BJ (cell line): ENCODE measurements around the gene ARFRP1. TPM values are rescaled to one million over a fixed set of nuclear protein-coding genes. Genes with fewer than 3 reads are reported as not detected.
A peak's percentile ranks its signal among the peaks of the same experiment; 100 is the strongest.

ENCODE experiments used
- CTCF ChIA-PET: fragments of 350-600 bp; formaldehyde crosslinking; extraction: SDS; loops from one replicate; lab custom pipeline; 2021; ENCODE audit warnings: antibody characterized with exemption, inconsistent platforms; lab: Yijun Ruan, JAX
- POLR2A ChIA-PET: fragments of 300-600 bp; sonication (Branson Sonifier 250); formaldehyde crosslinking; extraction: SDS; loops from one replicate; lab custom pipeline; 2021; ENCODE audit warnings: antibody characterized with exemption; lab: Charles Lee
- DNase-seq: peaks from one replicate; pipeline ENCODE4 v3.0.0-alpha.2; 2011; ENCODE audit warnings: low read depth
- H3K27me3 ChIP-seq: 2 replicates; pipeline ENCODE4 v1.6.0; 2011; ENCODE audit warnings: low read length; ENCODE audit not compliant: control insufficient read depth, insufficient read depth
- H3K36me3 ChIP-seq: 2 replicates; pipeline ENCODE4 v1.5.1; 2011; ENCODE audit warnings: low read length; ENCODE audit not compliant: control insufficient read depth, insufficient read depth
- H3K4me3 ChIP-seq: 2 replicates; pipeline ENCODE4 v1.5.1; 2011; ENCODE audit warnings: low read depth, mild to moderate bottlenecking, control low read depth, low read length
- polyA plus RNA-seq: library from polyadenylated mRNA; depleted of rRNA; stranded (reverse); fragments of >200 nt; gene quantifications from 2 replicates; pipeline ENCODE4 v1.2.3, GENCODE V29; 2011
- TF ChIP-seq, protein P1 (sequence below): IDR thresholded peaks from 2 replicates; pipeline ENCODE4 v1.5.1; 2011; ENCODE audit warnings: low read depth, mild to moderate bottlenecking, control low read depth, inconsistent platforms, low read length, moderate library complexity; ENCODE audit not compliant: insufficient read depth

The ARFRP1 gene
- polyA plus RNA-seq, 1 experiment: 41.9 TPM

DNA sequence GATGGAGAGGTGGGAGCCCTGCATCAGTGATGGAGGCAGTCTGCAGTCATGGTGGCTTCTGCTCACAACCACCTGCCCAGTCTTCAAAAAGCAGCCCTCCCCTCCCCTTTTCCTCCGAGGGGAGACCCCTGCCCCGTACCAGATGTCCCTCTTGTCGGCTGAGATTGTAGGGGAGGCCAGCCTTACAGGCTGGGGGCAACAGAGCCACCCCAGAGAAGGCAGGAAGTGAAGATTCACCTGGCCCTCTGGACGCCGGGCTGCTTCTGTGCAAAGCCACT is 6.8 kb downstream of the ARFRP1 start:
- DNase-seq: no peak
- no peak overlapping the region for H3K4me3 ChIP-seq
- no peaks in the 10 kb centered on the region for H3K27me3 ChIP-seq
- POLR2A ChIA-PET: no interaction called here
- TF ChIP-seq, protein P1, sequence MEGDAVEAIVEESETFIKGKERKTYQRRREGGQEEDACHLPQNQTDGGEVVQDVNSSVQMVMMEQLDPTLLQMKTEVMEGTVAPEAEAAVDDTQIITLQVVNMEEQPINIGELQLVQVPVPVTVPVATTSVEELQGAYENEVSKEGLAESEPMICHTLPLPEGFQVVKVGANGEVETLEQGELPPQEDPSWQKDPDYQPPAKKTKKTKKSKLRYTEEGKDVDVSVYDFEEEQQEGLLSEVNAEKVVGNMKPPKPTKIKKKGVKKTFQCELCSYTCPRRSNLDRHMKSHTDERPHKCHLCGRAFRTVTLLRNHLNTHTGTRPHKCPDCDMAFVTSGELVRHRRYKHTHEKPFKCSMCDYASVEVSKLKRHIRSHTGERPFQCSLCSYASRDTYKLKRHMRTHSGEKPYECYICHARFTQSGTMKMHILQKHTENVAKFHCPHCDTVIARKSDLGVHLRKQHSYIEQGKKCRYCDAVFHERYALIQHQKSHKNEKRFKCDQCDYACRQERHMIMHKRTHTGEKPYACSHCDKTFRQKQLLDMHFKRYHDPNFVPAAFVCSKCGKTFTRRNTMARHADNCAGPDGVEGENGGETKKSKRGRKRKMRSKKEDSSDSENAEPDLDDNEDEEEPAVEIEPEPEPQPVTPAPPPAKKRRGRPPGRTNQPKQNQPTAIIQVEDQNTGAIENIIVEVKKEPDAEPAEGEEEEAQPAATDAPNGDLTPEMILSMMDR: no peak
- CTCF ChIA-PET: no interaction called here
- peaks cover 32% of the 10 kb centered on the region for H3K36me3 ChIP-seq

DNA sequence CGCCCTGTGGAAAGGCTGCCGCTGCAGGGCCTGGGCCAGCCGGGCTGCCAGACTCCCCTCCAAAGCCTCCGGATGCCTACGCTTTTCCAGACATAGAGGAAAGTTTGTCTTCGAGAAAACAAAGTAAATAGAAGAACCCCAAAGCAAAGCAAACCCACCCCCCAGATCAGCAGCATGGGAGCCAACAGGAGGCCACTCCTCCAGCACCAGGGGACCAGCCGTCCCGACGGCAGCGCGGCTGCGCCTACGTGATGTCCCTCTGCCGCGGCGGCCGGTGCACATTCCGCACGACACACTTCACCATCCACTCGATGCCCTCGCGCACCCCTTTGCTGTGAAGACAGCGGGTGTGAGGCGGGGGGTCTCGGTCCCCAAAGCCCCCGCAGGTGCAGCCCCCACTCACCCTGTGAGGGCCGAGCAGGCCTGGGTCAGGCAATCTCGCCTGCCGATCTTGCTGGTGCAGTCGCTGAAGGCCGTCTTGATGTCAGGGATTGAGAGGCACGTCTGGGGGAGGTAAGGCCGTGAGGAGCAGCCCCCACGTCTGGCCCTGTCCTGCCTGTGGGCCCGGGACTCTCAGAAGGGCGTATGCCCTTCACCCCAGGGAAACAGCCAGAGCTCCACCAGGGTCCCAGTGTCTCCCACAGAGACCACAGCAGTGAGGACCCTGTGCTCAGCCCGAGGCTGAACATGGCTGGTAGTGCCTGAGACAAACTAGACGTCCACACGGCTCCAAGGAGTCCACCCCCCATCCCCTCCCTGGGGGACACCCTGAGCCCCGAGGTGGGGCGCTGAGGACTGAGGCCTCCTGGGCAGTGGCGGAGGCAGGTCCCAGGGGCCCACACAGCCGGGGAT is 7.4 kb downstream of the ARFRP1 start:
- POLR2A ChIA-PET: no interaction called here
- Histone ChIP-seq H3K36me3 (peaks cover 30% of the 10 kb centered on the region), H3K27me3 (no peaks in the 10 kb centered on the region), H3K4me3 (no peak overlapping the region)
- CTCF ChIA-PET: no interaction called here
- TF ChIP-seq, protein P1: no peak
- DNase-seq: no peak

DNA sequence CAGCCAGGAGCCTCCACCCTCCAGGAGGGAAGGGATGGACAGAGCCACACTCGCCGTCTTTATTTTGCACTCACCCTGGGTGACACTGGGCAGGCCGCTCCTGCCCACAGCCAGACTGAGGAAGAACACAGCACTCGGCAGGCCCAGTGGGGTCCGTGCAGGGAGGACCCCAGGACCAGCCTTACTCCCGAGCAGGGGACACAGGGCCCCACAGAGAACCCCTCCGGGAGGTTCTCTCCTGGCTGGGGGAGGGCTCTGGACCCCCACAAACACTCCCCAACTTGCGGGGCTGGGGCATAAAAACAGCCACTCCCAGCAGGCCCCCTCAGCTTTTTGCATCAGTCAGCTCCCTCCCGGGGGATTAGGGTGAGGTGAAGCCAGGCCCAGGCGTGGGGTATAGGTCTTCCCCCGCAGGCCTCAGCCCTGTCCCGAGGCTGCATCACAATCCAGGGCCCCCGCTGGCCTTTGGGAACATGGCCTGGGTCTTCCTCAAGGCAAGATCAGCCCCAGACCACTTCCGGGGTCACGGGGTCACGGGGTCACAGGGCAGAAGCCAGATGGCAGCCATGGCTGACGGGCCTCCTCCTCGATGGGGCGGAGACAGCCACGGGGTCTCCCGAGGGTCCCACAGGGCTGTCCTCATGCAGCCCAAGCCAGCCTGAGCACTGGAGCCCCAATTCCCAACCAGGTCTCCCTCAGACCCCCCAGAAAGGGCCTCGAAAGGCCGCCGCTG is 8.1 kb downstream of the ARFRP1 start:
- DNase-seq: no peak
- Histone ChIP-seq H3K27me3 (no peaks in the 10 kb centered on the region), H3K36me3 (peaks cover 24% of the 10 kb centered on the region), H3K4me3 (no peak overlapping the region)
- TF ChIP-seq, protein P1: no peak
- CTCF ChIA-PET: interaction anchor here (0.6 to 1.1 kb wide), 2 partner anchors 8 to 162 kb away, joined by 4 read pairs; partner anchors contain the start of genes ARFRP1 and ZGPAT
- POLR2A ChIA-PET: interaction anchor here (0.8 kb wide), 1 partner anchor 8 kb away, joined by 6 read pairs; the partner anchor contains the start of genes ARFRP1 and ZGPAT

DNA sequence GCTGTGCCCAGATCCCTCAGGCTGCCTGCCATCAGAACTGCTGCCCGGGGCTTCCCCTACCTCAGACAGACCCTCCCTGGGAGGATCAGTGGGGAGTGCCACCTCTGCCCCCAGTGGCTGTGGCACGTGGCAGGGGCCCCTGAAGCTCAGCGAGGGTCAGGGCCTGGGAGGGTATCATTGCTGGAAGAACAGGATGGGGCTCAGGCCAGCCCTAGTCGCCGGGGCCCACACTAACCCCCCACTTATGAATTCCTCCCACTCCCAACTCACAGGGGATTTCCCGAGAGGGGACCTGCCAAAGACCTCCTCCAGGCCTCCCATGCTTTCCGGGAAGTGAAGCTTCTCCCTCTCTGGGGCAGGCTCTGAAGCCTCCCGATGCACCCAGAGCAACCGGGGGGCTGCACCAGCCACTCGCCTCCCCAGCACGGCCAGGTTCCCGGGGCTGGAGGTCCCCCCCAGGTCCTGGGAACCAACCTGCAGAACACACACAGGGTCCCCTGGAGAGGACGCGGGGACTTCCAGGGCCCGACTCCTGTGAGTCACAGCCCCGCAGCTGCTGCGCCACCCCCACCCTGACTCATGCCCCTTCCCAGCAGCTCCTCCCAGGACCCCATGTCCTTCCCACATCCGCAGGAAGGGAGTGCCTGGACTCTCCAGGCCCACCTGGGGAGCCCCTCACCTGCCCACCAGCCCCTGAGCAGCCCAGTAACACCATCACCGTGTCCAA is 8.9 kb downstream of the ARFRP1 start:
- Histone ChIP-seq H3K27me3 (no peaks in the 10 kb centered on the region), H3K36me3 (peaks cover 21% of the 10 kb centered on the region), H3K4me3 (no peak overlapping the region)
- CTCF ChIA-PET: interaction anchor here (0.6 to 1.1 kb wide), 4 partner anchors 9 to 161 kb away, joined by 3 to 4 read pairs (median 4); partner anchors contain the start of genes ARFRP1 and ZGPAT
- POLR2A ChIA-PET: interaction anchor here (0.8 kb wide), 1 partner anchor 9 kb away, joined by 6 read pairs; the partner anchor contains the start of genes ARFRP1 and ZGPAT
- DNase-seq: peak; percentile 51
- TF ChIP-seq, protein P1: no peak
